ENCODE results near the gene IL17RA. TPM values are rescaled to one million over a fixed set of nuclear protein-coding genes. Genes with fewer than 3 reads are reported as not detected.

IL17RA gene
- total RNA-seq, 1 donor from 2014 or later, result 49.8 TPM

GRCh38 chr22:17116572-17117330 lies 32.0 kb downstream of the IL17RA start:
- no peak for DNase-seq

GRCh38 chr22:17117400-17117799 lies 32.6 kb downstream of the IL17RA start:
- no peak for DNase-seq
- no peaks in the 10 kb centered on the region for H3K36me3 ChIP-seq
- intact Hi-C loops (cut with DNase I), result no loop called here

More at GRCh38 chr22:17116572-17117330, 32.0 kb downstream of the IL17RA start:
- H3K4me3 ChIP-seq, result no peak overlapping the region
- ATAC-seq, result no peak
- H3K27ac ChIP-seq, result no peak overlapping the region
- H3K4me1 ChIP-seq, result peaks cover 20% of the 10 kb centered on the region
- no peaks in the 10 kb centered on the region for H3K9me3 ChIP-seq
- H3K27me3 ChIP-seq, result peaks cover 22% of the 10 kb centered on the region
- no peak for TF ChIP-seq CTCF (IDR thresholded peaks at IDR 0.05)
- H3K36me3 ChIP-seq, result no peaks in the 10 kb centered on the region
- intact Hi-C loops (cut with DNase I), result no loop called here

GRCh38 chr22:17117890-17118289 lies 33.1 kb downstream of the IL17RA start:
- Histone ChIP-seq H3K4me1 (peaks cover 21% of the 10 kb centered on the region), H3K27me3 (peaks cover 33% of the 10 kb centered on the region), H3K27ac (no peak overlapping the region)

More at GRCh38 chr22:17117400-17117799, 32.6 kb downstream of the IL17RA start:
- H3K4me1 ChIP-seq, result peaks cover 21% of the 10 kb centered on the region
- no peak overlapping the region for H3K4me3 ChIP-seq
- TF ChIP-seq CTCF (IDR thresholded peaks at IDR 0.05), result no peak
- no peak overlapping the region for H3K27ac ChIP-seq
- peaks cover 29% of the 10 kb centered on the region for H3K27me3 ChIP-seq
- ATAC-seq, result no peak
- no peaks in the 10 kb centered on the region for H3K9me3 ChIP-seq

GRCh38 chr22:17118342-17118741 lies 33.5 kb downstream of the IL17RA start:
- Histone ChIP-seq H3K36me3 (no peaks in the 10 kb centered on the region), H3K27ac (no peak overlapping the region), H3K27me3 (peaks cover 33% of the 10 kb centered on the region), H3K4me3 (no peak overlapping the region), H3K4me1 (peaks cover 21% of the 10 kb centered on the region), H3K9me3 (no peaks in the 10 kb centered on the region)
- TF ChIP-seq CTCF (IDR thresholded peaks at IDR 0.05), result no peak
- DNase-seq (no peak), ATAC-seq (no peak)
- intact Hi-C loops (cut with DNase I), result no loop called here

More at GRCh38 chr22:17117890-17118289, 33.1 kb downstream of the IL17RA start:
- no peak for TF ChIP-seq CTCF (IDR thresholded peaks at IDR 0.05)
- no peak for DNase-seq
- Histone ChIP-seq H3K4me3 (no peak overlapping the region), H3K9me3 (no peaks in the 10 kb centered on the region), H3K36me3 (no peaks in the 10 kb centered on the region)
- intact Hi-C loops (cut with DNase I), result no loop called here
- no peak for ATAC-seq

- Histone ChIP-seq H3K4me3 (no peak overlapping the region), H3K36me3 (no peaks in the 10 kb centered on the region), H3K27ac (no peak overlapping the region), H3K9me3 (no peaks in the 10 kb centered on the region), H3K27me3 (peaks cover 33% of the 10 kb centered on the region), H3K4me1 (peaks cover 21% of the 10 kb centered on the region)
- ATAC-seq, result peak; percentile 7
- DNase-seq, result no peak
- intact Hi-C loops (cut with DNase I), result no loop called here
- peak; percentile 30 for TF ChIP-seq CTCF (IDR thresholded peaks at IDR 0.05)
Measured at GRCh38 chr22:17119481-17120202, 34.8 kb downstream of the IL17RA start.
